MM.1S (cell line): ENCODE results near the gene SMC4.

Experiments used
- DNase-seq: peaks from one replicate; pipeline ENCODE4 v3.0.0-alpha.2; 2015
- H2AFZ ChIP-seq: fragments of 300-600 bp; sonication (generic); 2 replicates; pipeline ENCODE4 v1.6.0; 2016; ENCODE audit warnings: antibody characterized with exemption, low read length
- H3F3A ChIP-seq: fragments of 300-600 bp; sonication (generic); 2 replicates; pipeline ENCODE4 v1.6.1; 2016; ENCODE audit warnings: mild to moderate bottlenecking, antibody characterized with exemption, low read length, moderate library complexity, mixed read lengths; ENCODE audit not compliant: insufficient read depth
- H3K27ac ChIP-seq: fragments of 300-600 bp; sonication (generic); 2 replicates; pipeline ENCODE4 v1.5.1; 2016; ENCODE audit warnings: mild to moderate bottlenecking, low read length
- H3K27me3 ChIP-seq: fragments of 300-600 bp; sonication (generic); replicated peaks from 2 replicates; pipeline ENCODE4 v1.6.0; 2016; ENCODE audit warnings: low read length; ENCODE audit not compliant: insufficient read depth
- H3K36me3 ChIP-seq: fragments of 300-600 bp; sonication (generic); replicated peaks from 2 replicates; pipeline ENCODE4 v1.6.1; 2016; ENCODE audit warnings: mild to moderate bottlenecking, low read length, mixed read lengths; ENCODE audit not compliant: insufficient read depth
- H3K4me1 ChIP-seq: fragments of 300-600 bp; sonication (generic); 2 replicates; pipeline ENCODE4 v1.6.1; 2016; ENCODE audit warnings: low read length, mixed read lengths
- H3K4me2 ChIP-seq: fragments of 300-600 bp; sonication (generic); 2 replicates; pipeline ENCODE4 v1.6.0; 2016; ENCODE audit warnings: low read depth, low read length
- H3K4me3 ChIP-seq: fragments of 300-600 bp; sonication (generic); 2 replicates; pipeline ENCODE4 v1.5.1; 2016; ENCODE audit warnings: low read length, mixed read lengths
- H3K79me2 ChIP-seq: fragments of 300-600 bp; sonication (generic); 2 replicates; pipeline ENCODE4 v1.6.1; 2016; ENCODE audit warnings: mixed run types, low read length, mixed read lengths
- H3K9ac ChIP-seq: fragments of 300-600 bp; sonication (generic); 2 replicates; pipeline ENCODE4 v1.6.1; 2016; ENCODE audit warnings: low read length, mixed read lengths
- H3K9me2 ChIP-seq: fragments of 300-600 bp; sonication (generic); replicated peaks from 2 replicates; pipeline ENCODE4 v1.6.1; 2016; ENCODE audit warnings: mild to moderate bottlenecking, low read length, mixed read lengths; ENCODE audit not compliant: insufficient read depth
- H3K9me3 ChIP-seq: fragments of 300-600 bp; sonication (generic); replicated peaks from 2 replicates; pipeline ENCODE4 v1.6.1; 2016; ENCODE audit warnings: mild to moderate bottlenecking, low read length, mixed read lengths; ENCODE audit not compliant: insufficient read depth
- H4K20me1 ChIP-seq: fragments of 300-600 bp; sonication (generic); 2 replicates; pipeline ENCODE4 v1.6.1; 2016; ENCODE audit warnings: mild to moderate bottlenecking, low read length, moderate library complexity, mixed read lengths; ENCODE audit not compliant: insufficient read depth
- CTCF ChIP-seq: fragments of 300-600 bp; sonication (generic); IDR thresholded peaks from 2 replicates; pipeline ENCODE4 v1.5.1; 2016; ENCODE audit warnings: antibody characterized with exemption, low read length, mixed read lengths
- EZH2 ChIP-seq: fragments of 300-600 bp; sonication (generic); optimal IDR thresholded peaks from 2 replicates; pipeline ENCODE3; 2017; ENCODE audit warnings: low read depth, mild to moderate bottlenecking, antibody characterized with exemption, low read length, mixed read lengths
- EZH2phosphoT487 ChIP-seq: fragments of 300-600 bp; sonication (generic); IDR thresholded peaks from 2 replicates; pipeline ENCODE4 v1.6.1; 2018; ENCODE audit warnings: antibody characterized with exemption, low read length

SMC4 gene

GRCh38 chr3:160378331-160379109 is 20.9 kb upstream of the SMC4 start:
- Histone ChIP-seq H3F3A (no peaks in the 10 kb centered on the region), H3K36me3 (no peaks in the 10 kb centered on the region; the same call in 1 of the 2 replicates), H3K4me2 (no peak overlapping the region), H4K20me1 (no peaks in the 10 kb centered on the region), H3K27ac (no peak overlapping the region), H3K79me2 (peaks cover 5% of the 10 kb centered on the region; the same call in 1 of the 2 replicates), H3K27me3 (no peaks in the 10 kb centered on the region), H3K4me3 (no peak overlapping the region), H3K9ac (no peak overlapping the region), H3K9me3 (no peaks in the 10 kb centered on the region), H2AFZ (no peak overlapping the region), H3K4me1 (no peaks in the 10 kb centered on the region), H3K9me2 (no peaks in the 10 kb centered on the region)
- no peak for TF ChIP-seq EZH2
- no peak for TF ChIP-seq EZH2phosphoT487
- no peak for TF ChIP-seq CTCF
- no peak for DNase-seq

GRCh38 chr3:160379628-160380214 is 19.7 kb upstream of the SMC4 start:
- H3K9ac ChIP-seq = no peak overlapping the region
- no peak overlapping the region for H3K4me2 ChIP-seq
- no peaks in the 10 kb centered on the region for H4K20me1 ChIP-seq
- H3K27ac ChIP-seq = no peak overlapping the region
- no peaks in the 10 kb centered on the region for H3K27me3 ChIP-seq
- TF ChIP-seq EZH2 = no peak
- no peak for TF ChIP-seq EZH2phosphoT487
- no peak for TF ChIP-seq CTCF
- no peaks in the 10 kb centered on the region for H3K9me3 ChIP-seq
- no peaks in the 10 kb centered on the region; the same call in 1 of the 2 replicates for H3K36me3 ChIP-seq
- no peak overlapping the region for H3K4me3 ChIP-seq
- no peak for DNase-seq
- H3K79me2 ChIP-seq = peaks cover 9% of the 10 kb centered on the region
- no peaks in the 10 kb centered on the region for H3F3A ChIP-seq
- H2AFZ ChIP-seq = no peak overlapping the region
- H3K9me2 ChIP-seq = no peaks in the 10 kb centered on the region
- no peaks in the 10 kb centered on the region for H3K4me1 ChIP-seq

DNA sequence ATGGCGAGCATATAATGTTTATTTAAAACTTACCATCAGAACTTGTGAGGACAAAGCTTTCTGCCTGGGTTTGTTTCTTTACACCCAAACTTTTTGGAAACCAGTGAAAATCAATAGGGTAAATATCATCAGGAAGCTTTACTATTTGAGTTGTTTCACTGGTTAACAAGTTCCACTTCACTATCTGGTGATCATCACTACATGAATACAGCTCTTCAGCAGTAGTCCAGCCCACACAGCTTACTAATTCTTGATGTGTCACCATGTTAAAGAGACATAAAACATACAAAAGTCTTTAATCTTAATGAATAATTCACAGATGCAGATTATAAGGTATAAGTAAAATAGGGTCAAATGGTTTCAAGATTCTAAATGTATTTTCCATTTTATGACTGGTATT is 18.0 kb upstream of the SMC4 start:
- H3K27ac ChIP-seq = no peak overlapping the region
- no peaks in the 10 kb centered on the region; the same call in 1 of the 2 replicates for H3K36me3 ChIP-seq
- TF ChIP-seq CTCF = no peak
- TF ChIP-seq EZH2 = no peak
- no peak for TF ChIP-seq EZH2phosphoT487
- no peaks in the 10 kb centered on the region for H3K27me3 ChIP-seq
- H3K4me3 ChIP-seq = no peak overlapping the region
- no peaks in the 10 kb centered on the region for H3K4me1 ChIP-seq
- H3K9ac ChIP-seq = no peak overlapping the region
- no peaks in the 10 kb centered on the region for H3F3A ChIP-seq
- H3K79me2 ChIP-seq = peaks cover 16% of the 10 kb centered on the region
- no peak overlapping the region for H2AFZ ChIP-seq
- H4K20me1 ChIP-seq = no peaks in the 10 kb centered on the region
- H3K9me2 ChIP-seq = no peaks in the 10 kb centered on the region
- DNase-seq = no peak
- no peak overlapping the region for H3K4me2 ChIP-seq
- no peaks in the 10 kb centered on the region for H3K9me3 ChIP-seq
